ENCODE measurements around the gene ANXA11. TPM values are rescaled to one million over a fixed set of nuclear protein-coding genes. Genes with fewer than 3 reads are reported as not detected.

ANXA11 gene
- total RNA-seq, 1 experiment from 2014 or later, result 434 TPM

DNA sequence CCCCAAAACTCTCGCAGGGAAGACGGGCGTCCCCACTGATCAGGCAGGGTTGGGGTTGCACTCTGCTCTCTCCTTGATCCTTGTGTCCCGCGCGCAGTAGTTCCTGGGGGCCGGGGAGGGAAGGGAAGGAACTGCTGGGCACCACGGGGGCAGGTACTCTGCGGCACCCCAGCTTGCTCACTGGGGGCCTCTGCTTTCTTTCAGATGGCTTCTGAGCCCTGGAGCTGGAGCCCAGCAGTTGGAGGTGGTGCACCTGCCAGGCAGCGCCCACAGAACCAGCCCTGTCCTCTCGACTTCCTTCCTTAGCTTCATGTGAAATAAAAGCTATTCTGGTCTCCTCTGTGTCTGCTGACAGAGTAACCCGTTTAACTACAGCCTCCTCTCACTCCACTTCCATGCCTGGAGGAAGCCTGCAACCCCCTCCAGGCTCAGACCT lies 60.6 kb downstream of the ANXA11 start:
- Histone ChIP-seq H3K27ac (ENCODE audit: low read length) (peak overlapping the region; percentile 4), H3K27me3 (ENCODE audit: low read length) (no peaks in the 10 kb centered on the region; the same call in 1 of the 2 replicates), H3F3A (ENCODE audit: low read length, unreplicated experiment) (peaks cover 6% of the 10 kb centered on the region), H3K9me3 (ENCODE audit: low read length) (peaks cover 5% of the 10 kb centered on the region; the same call in 1 of the 2 replicates), H4K20me1 (ENCODE audit: low read length) (no peaks in the 10 kb centered on the region), H3K79me2 (ENCODE audit: low read length) (no peaks in the 10 kb centered on the region), H3K4me1 (ENCODE audit: insufficient read depth, low read length) (peaks cover 24% of the 10 kb centered on the region), H2AFZ (ENCODE audit: low read length) (peak overlapping the region; percentile 60), H3K9me2 (replicated peaks; ENCODE audit: low read length) (no peaks in the 10 kb centered on the region), H3K9ac (ENCODE audit: low read length) (peak overlapping the region; percentile 39), H3K4me2 (ENCODE audit: low read length) (peak overlapping the region; percentile 85), H3K4me3 (ENCODE audit: low read length) (peak overlapping the region; percentile 64), H3K36me3 (ENCODE audit: low read depth, low read length) (peaks cover 11% of the 10 kb centered on the region)
- DNase-seq, result peak; percentile 62
- ATAC-seq, result peak; percentile 28
- ChIA-PET CTCF (interaction anchor here (0.6 to 4.5 kb wide), 16 partner anchors 13 to 1686 kb away, joined by 3 to 120 read pairs (median 6); partner anchors contain the start of gene PLAC9), POLR2A (ENCODE audit: unreplicated experiment) (interaction anchor here (0.6 to 1.6 kb wide), 5 partner anchors 11 to 77 kb away, joined by 3 to 9 read pairs (median 8); partner anchors contain the start of gene ANXA11)
- intact Hi-C loops (cut with micrococcal nuclease), result loop anchor here (1.0 to 2.0 kb wide), 2 partner anchors 52 to 72 kb away; no protein-coding TSS in a partner anchor
- TSS peak; percentile 96 for BruUV-seq (replicated peaks)
- TF ChIP-seq EZH2 (IDR thresholded peaks at IDR 0.05; ENCODE audit: low read length, unreplicated experiment) (no peak), EZH2phosphoT487 (IDR thresholded peaks at IDR 0.05; ENCODE audit: borderline replicate concordance, low read length) (no peak)
- TF ChIP-seq, protein P1, sequence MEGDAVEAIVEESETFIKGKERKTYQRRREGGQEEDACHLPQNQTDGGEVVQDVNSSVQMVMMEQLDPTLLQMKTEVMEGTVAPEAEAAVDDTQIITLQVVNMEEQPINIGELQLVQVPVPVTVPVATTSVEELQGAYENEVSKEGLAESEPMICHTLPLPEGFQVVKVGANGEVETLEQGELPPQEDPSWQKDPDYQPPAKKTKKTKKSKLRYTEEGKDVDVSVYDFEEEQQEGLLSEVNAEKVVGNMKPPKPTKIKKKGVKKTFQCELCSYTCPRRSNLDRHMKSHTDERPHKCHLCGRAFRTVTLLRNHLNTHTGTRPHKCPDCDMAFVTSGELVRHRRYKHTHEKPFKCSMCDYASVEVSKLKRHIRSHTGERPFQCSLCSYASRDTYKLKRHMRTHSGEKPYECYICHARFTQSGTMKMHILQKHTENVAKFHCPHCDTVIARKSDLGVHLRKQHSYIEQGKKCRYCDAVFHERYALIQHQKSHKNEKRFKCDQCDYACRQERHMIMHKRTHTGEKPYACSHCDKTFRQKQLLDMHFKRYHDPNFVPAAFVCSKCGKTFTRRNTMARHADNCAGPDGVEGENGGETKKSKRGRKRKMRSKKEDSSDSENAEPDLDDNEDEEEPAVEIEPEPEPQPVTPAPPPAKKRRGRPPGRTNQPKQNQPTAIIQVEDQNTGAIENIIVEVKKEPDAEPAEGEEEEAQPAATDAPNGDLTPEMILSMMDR (conservative IDR thresholded peaks at IDR 0.05; ENCODE audit: low read depth, low read length), result 0 out of 2 replicates have a peak, but pooled peaks have one; percentile 19

DNA sequence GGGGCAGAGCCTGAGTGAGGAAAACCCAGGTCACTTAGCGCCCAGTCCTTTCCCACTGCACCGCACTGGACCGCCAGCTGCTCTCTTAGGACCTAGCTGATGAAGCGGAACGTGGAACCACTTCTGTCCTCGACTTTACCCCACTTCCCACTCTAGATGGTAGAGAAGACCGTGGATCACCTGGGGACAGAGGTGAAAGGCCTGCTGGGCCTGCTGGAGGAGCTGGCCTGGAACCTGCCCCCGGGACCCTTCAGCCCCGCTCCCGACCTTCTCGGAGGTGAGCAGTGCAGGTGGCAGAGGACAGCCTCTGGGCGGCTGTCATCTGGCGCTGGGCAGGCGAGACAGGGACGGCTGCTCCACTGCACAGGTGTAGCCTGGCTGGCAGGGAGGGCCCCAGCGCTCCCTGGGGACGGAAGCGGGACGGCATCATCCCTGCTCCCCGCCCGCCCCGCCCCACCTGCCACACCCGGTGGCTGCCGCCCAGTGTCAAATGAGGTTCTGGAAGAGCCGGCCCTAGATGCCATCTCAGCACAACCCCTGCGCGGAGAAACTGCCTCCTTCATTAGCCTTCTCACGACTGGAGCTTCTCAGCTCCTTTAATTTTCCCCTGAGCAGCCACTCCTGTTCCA lies 61.2 kb downstream of the ANXA11 start:
- Histone ChIP-seq H3K4me3 (ENCODE audit: low read length) (peak overlapping the region; percentile 64), H3K79me2 (ENCODE audit: low read length) (no peaks in the 10 kb centered on the region), H3K27me3 (ENCODE audit: low read length) (no peaks in the 10 kb centered on the region; the same call in 1 of the 2 replicates), H3K9me2 (replicated peaks; ENCODE audit: low read length) (no peaks in the 10 kb centered on the region), H3K4me1 (ENCODE audit: insufficient read depth, low read length) (peaks cover 24% of the 10 kb centered on the region), H3K27ac (ENCODE audit: low read length) (peak overlapping the region; percentile 17), H3K36me3 (ENCODE audit: low read depth, low read length) (peaks cover 6% of the 10 kb centered on the region), H3F3A (ENCODE audit: low read length, unreplicated experiment) (peaks cover 6% of the 10 kb centered on the region), H3K4me2 (ENCODE audit: low read length) (peak overlapping the region; percentile 85), H2AFZ (ENCODE audit: low read length) (peak overlapping the region; percentile 60), H3K9ac (ENCODE audit: low read length) (peak overlapping the region; percentile 39), H3K9me3 (ENCODE audit: low read length) (peaks cover under 1% of the 10 kb centered on the region; the same call in 1 of the 2 replicates), H4K20me1 (ENCODE audit: low read length) (no peaks in the 10 kb centered on the region)
- CTCF ChIA-PET, result interaction anchor here (0.5 to 4.5 kb wide), 26 partner anchors 9 to 1686 kb away, joined by 3 to 120 read pairs (median 4); partner anchors contain the start of gene PLAC9
- ATAC-seq (peak; percentile 77), DNase-seq (peak; percentile 97)
- intact Hi-C loops (cut with micrococcal nuclease), result loop anchor here (2.0 kb wide), 1 partner anchor 73 kb away; no protein-coding TSS in a partner anchor
- TF ChIP-seq EZH2phosphoT487 (IDR thresholded peaks at IDR 0.05; ENCODE audit: borderline replicate concordance, low read length) (no peak), EZH2 (IDR thresholded peaks at IDR 0.05; ENCODE audit: low read length, unreplicated experiment) (no peak)
- TF ChIP-seq, protein P1 (conservative IDR thresholded peaks at IDR 0.05; ENCODE audit: low read depth, low read length), result peak; percentile 4; the same call in 1 of the 2 replicates
- BruUV-seq (replicated peaks), result TSS peak; percentile 3
- POLR2A ChIA-PET (ENCODE audit: unreplicated experiment), result interaction anchor here (0.5 to 1.6 kb wide), 7 partner anchors 16 to 78 kb away, joined by 3 to 9 read pairs (median 4); partner anchors contain the start of gene ANXA11

Data from PC-3 (cell line).